GM23338 (cell line): Measurements from ENCODE around the gene UBASH3B. TPM values are rescaled to one million over a fixed set of nuclear protein-coding genes. Genes with fewer than 3 reads are reported as not detected.

ENCODE experiments used
- ATAC-seq: fragments of 200-7000 bp; cut with Tn5 transposase; 3 replicates; pipeline ENCODE4 v1.9.1; 2020
- DNase-seq: peaks from one replicate; pipeline ENCODE4 v3.0.0-alpha.2; 2015; ENCODE audit warnings: low spot score
- H2AFZ ChIP-seq: fragments of 200-600 bp; sonication (generic); 2 replicates; pipeline ENCODE4 v1.8.0; 2016; ENCODE audit warnings: antibody characterized with exemption, mild to moderate bottlenecking, moderate library complexity
- H3F3A ChIP-seq: fragments of 200-600 bp; sonication (generic); replicated peaks from 2 replicates; pipeline ENCODE4 v1.8.0; 2017; ENCODE audit warnings: antibody characterized with exemption, mixed run types, low read depth
- H3K27ac ChIP-seq: fragments of 200-600 bp; sonication (generic); 2 replicates; pipeline ENCODE4 v1.6.1; 2016; ENCODE audit warnings: low read depth
- H3K27me3 ChIP-seq: fragments of 200-600 bp; sonication (generic); 2 replicates; pipeline ENCODE4 v1.8.0; 2016; ENCODE audit warnings: mild to moderate bottlenecking, mixed run types, moderate library complexity; ENCODE audit not compliant: insufficient read depth
- H3K36me3 ChIP-seq: fragments of 200-600 bp; sonication (generic); 2 replicates; pipeline ENCODE4 v1.8.0; 2016; ENCODE audit warnings: mild to moderate bottlenecking; ENCODE audit not compliant: insufficient read depth
- H3K4me1 ChIP-seq: fragments of 200-600 bp; sonication (generic); 2 replicates; pipeline ENCODE4 v1.8.0; 2016; ENCODE audit warnings: mild to moderate bottlenecking, moderate library complexity; ENCODE audit not compliant: insufficient read depth
- H3K4me2 ChIP-seq: fragments of 200-600 bp; sonication (generic); 2 replicates; pipeline ENCODE4 v1.7.1; 2017; ENCODE audit warnings: mixed run types
- H3K4me3 ChIP-seq: fragments of 200-600 bp; sonication (generic); 2 replicates; pipeline ENCODE4 v1.6.1; 2016; ENCODE audit warnings: mixed run types
- H3K79me2 ChIP-seq: fragments of 200-600 bp; sonication (generic); replicated peaks from 2 replicates; pipeline ENCODE4 v1.8.0; 2017; ENCODE audit warnings: mild to moderate bottlenecking; ENCODE audit not compliant: insufficient read depth
- H3K9me2 ChIP-seq: fragments of 200-600 bp; sonication (generic); 2 replicates; pipeline ENCODE4 v1.8.0; 2017; ENCODE audit not compliant: insufficient read depth
- H4K20me1 ChIP-seq: fragments of 200-600 bp; sonication (generic); replicated peaks from 2 replicates; pipeline ENCODE4 v1.8.0; 2017; ENCODE audit warnings: mild to moderate bottlenecking; ENCODE audit not compliant: insufficient read depth
- H3K27ac Mint-ChIP-seq: 2 replicates; pipeline ENCODE4 v1.8.0; 2020; ENCODE audit warnings: inconsistent platforms, mild to moderate bottlenecking, moderate library complexity, mixed read lengths
- H3K27me3 Mint-ChIP-seq: 3 replicates; pipeline ENCODE4 v1.8.0; 2022; ENCODE audit warnings: low read depth, mild to moderate bottlenecking, moderate library complexity, mixed read lengths, inconsistent platforms; ENCODE audit not compliant: insufficient read depth, poor library complexity
- H3K36me3 Mint-ChIP-seq: 3 replicates; pipeline ENCODE4 v1.8.0; 2021; ENCODE audit warnings: low read depth, mild to moderate bottlenecking, inconsistent platforms, moderate library complexity, mixed read lengths
- H3K4me1 Mint-ChIP-seq: 3 replicates; pipeline ENCODE4 v1.8.0; 2020; ENCODE audit warnings: mild to moderate bottlenecking, inconsistent platforms, mixed read lengths
- H3K4me3 Mint-ChIP-seq: 3 replicates; pipeline ENCODE4 v1.8.0; 2021; ENCODE audit warnings: moderate library complexity, mild to moderate bottlenecking, inconsistent platforms, mixed read lengths
- H3K9me3 Mint-ChIP-seq: 3 replicates; pipeline ENCODE4 v1.8.0; 2020; ENCODE audit warnings: moderate library complexity, mild to moderate bottlenecking, inconsistent platforms, mixed read lengths
- CREB1 ChIP-seq: fragments of 250-450 bp; sonication (Bioruptor Pico); IDR thresholded peaks from 2 replicates; pipeline ENCODE4 v1.5.0; 2020; ENCODE audit warnings: low read depth, mild to moderate bottlenecking, moderate library complexity
- CTCF ChIP-seq, 2 experiments: fragments of 200-600 bp in 1 of 2; sonication (generic) in 1 of 2; conservative IDR thresholded peaks; 2 replicates each; pipeline versions ENCODE4 v1.5.1 to v1.6.1; 2016 to 2017; ENCODE audit warnings: antibody characterized with exemption in 2 of 2, low read depth in 2 of 2, mild to moderate bottlenecking in 2 of 2, moderate library complexity in 1 of 2
- ETS1 ChIP-seq: IDR thresholded peaks from 2 replicates; pipeline ENCODE4 v1.6.1; 2016; ENCODE audit warnings: antibody characterized with exemption
- EZH2 ChIP-seq: fragments of 200-600 bp; sonication (generic); IDR thresholded peaks from one replicate; pipeline ENCODE4 v1.8.0; 2017; ENCODE audit warnings: antibody characterized with exemption, mild to moderate bottlenecking, low read depth; ENCODE audit not compliant: unreplicated experiment
- EZH2phosphoT487 ChIP-seq: fragments of 200-600 bp; sonication (generic); IDR thresholded peaks from one replicate; pipeline ENCODE4 v1.8.1; 2018; ENCODE audit warnings: antibody characterized with exemption; ENCODE audit not compliant: unreplicated experiment
- JUNB ChIP-seq: IDR thresholded peaks from one replicate; pipeline ENCODE4 v1.6.1; 2016; ENCODE audit warnings: antibody characterized with exemption; ENCODE audit not compliant: unreplicated experiment
- NANOG ChIP-seq: IDR thresholded peaks from 2 replicates; pipeline ENCODE4 v1.6.1; 2016; ENCODE audit warnings: antibody characterized with exemption, borderline replicate concordance
- POLR2AphosphoS5 ChIP-seq: IDR thresholded peaks from 2 replicates; pipeline ENCODE4 v1.6.1; 2016; ENCODE audit warnings: antibody characterized with exemption, low read depth
- REST ChIP-seq: IDR thresholded peaks from one replicate; pipeline ENCODE4 v1.6.1; 2018; ENCODE audit warnings: antibody characterized with exemption; ENCODE audit not compliant: unreplicated experiment
- STAT1 ChIP-seq: IDR thresholded peaks from one replicate; pipeline ENCODE4 v1.6.1; 2016; ENCODE audit warnings: antibody characterized with exemption; ENCODE audit not compliant: unreplicated experiment
- ZNF114 ChIP-seq: fragments of 250-450 bp; sonication (Bioruptor Pico); IDR thresholded peaks from 2 replicates; pipeline ENCODE4 v1.5.0; 2020; ENCODE audit warnings: mild to moderate bottlenecking, moderate library complexity
- ZNF331 ChIP-seq: fragments of 250-450 bp; sonication (Bioruptor Pico); IDR thresholded peaks from 2 replicates; pipeline ENCODE4 v1.5.0; 2020; ENCODE audit warnings: low read depth, mild to moderate bottlenecking, moderate library complexity
- ZNF462 ChIP-seq: fragments of 250-450 bp; sonication (Bioruptor Pico); IDR thresholded peaks from 2 replicates; pipeline ENCODE4 v1.5.0; 2020; ENCODE audit warnings: mild to moderate bottlenecking, moderate library complexity
- polyA plus RNA-seq: library from polyadenylated mRNA; unstranded; fragments of >200 nt; fragmentation: Nextera tagmentation; extraction: Ambion mirVana; gene quantifications from 2 replicates; pipeline ENCODE4 v1.2.1, GENCODE V29; 2016
- total RNA-seq: library from RNA; depleted of rRNA; stranded (reverse); fragments of >200 nt; shearing (Covaris generic); gene quantifications from 2 replicates; pipeline ENCODE4 v1.2.3, GENCODE V29; 2014

Gene UBASH3B
- total and polyA plus RNA-seq, 2 experiments from 2014 or later, result 2.1 to 12.0 TPM

- peak overlapping the region; percentile 93 for H3K4me3 ChIP-seq
- no peaks in the 10 kb centered on the region for H4K20me1 ChIP-seq
- peaks cover 5% of the 10 kb centered on the region; the same call in 1 of the 2 replicates for H3K4me1 ChIP-seq
- Mint-ChIP-seq H3K36me3 (0 out of 3 replicates have a peak, but pooled peaks cover 3% of the 10 kb centered on the region), H3K4me3 (peak overlapping the region; percentile 95), H3K27me3 (peaks cover 32% of the 10 kb centered on the region), H3K4me1 (peaks cover 10% of the 10 kb centered on the region), H3K27ac (no peak overlapping the region), H3K9me3 (peaks cover 4% of the 10 kb centered on the region; the same call in 2 of the 3 replicates)
- H3K27ac ChIP-seq, result 0 out of 2 replicates have a peak overlapping the region, but pooled peaks have one; percentile 50
- H3K79me2 ChIP-seq, result peaks cover 14% of the 10 kb centered on the region; the same call in 1 of the 2 replicates
- no peaks in the 10 kb centered on the region for H3K9me2 ChIP-seq
- DNase-seq (peak; percentile 69), ATAC-seq (peak; percentile 64)
- H2AFZ ChIP-seq, result peak overlapping the region; percentile 97
- H3K4me2 ChIP-seq, result peak overlapping the region; percentile 94
- TF ChIP-seq EZH2phosphoT487, result no peak
- no peak for TF ChIP-seq REST
- TF ChIP-seq NANOG, result no peak
- no peak for TF ChIP-seq ZNF462 (CRISPR knock-in tag)
- no peak for TF ChIP-seq ZNF114 (CRISPR knock-in tag)
- TF ChIP-seq JUNB, result no peak
- TF ChIP-seq ZNF331 (CRISPR knock-in tag), result no peak
- no peak for TF ChIP-seq ETS1
- no peak for TF ChIP-seq STAT1
- no peak for TF ChIP-seq CREB1 (CRISPR knock-in tag)
- no peak for TF ChIP-seq CTCF (conservative IDR thresholded peaks at IDR 0.05; ENCODE audit: low read depth in 2 of 2)
- no peak for TF ChIP-seq POLR2AphosphoS5
- no peak for TF ChIP-seq EZH2
- no peaks in the 10 kb centered on the region for H3F3A ChIP-seq
- no peaks in the 10 kb centered on the region for H3K36me3 ChIP-seq
- H3K27me3 ChIP-seq, result peaks cover 33% of the 10 kb centered on the region
Measured at GRCh38 chr11:122656073-122656630, 630 bp downstream of the UBASH3B start.
